Activated T-helper 1 cell treated with anti-CD3 and anti-CD28 coated beads, Interleukin-2, amount 50 U/mL, for 16 hours (primary cell): ENCODE results near the gene TMEM61.

Experiments
- DNase-seq, 2 donors: peaks; one replicate each; pipeline ENCODE4 v3.0.0-alpha.2; 2020; ENCODE audit warnings: low read depth in 1 of 2, low spot score in 1 of 2

Gene TMEM61

DNA sequence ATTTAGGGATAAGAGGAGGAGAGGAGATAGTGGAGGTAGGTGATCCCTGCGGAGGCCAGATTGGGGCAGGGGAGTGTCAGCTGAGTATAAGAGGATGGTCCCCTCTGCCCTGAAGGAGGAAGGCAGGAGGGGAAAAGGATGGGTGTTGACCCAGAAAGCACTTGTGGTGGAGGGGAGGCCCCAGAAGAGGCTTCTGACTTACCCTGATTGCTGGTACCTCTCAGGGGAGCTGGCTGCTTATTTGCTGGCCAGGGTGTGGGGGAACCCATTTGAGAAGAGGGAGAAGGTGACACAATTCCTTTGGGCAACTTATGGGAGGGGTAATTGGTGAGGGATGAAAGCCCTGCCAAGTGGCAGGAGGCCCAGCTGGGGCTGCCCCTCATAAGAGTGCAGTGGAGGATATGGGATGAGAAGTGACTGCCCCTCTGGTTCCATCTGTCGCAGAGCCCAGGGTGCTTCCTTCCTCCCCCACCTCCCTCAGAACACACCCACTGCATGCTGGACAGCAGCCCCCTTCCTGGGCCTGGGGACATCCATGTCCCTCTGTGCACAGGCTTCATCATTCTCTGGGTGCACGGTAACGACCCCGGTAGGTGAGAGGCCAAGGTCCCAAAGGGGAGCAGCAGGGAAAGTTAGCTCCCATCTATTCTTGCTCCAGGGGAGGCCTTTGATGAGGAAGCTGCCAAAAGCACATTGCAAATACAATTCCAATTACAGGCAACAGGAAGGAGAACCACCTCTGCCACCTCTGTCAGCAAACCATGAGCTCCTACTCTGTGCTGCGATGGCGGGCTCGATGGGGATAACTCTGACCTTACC, 57.5 kb downstream of the TMEM61 start:
- DNase-seq, result no peak

- no peak for DNase-seq
Observed at GRCh38 chr1:55038552-55038838, 58.1 kb downstream of the TMEM61 start.

DNA sequence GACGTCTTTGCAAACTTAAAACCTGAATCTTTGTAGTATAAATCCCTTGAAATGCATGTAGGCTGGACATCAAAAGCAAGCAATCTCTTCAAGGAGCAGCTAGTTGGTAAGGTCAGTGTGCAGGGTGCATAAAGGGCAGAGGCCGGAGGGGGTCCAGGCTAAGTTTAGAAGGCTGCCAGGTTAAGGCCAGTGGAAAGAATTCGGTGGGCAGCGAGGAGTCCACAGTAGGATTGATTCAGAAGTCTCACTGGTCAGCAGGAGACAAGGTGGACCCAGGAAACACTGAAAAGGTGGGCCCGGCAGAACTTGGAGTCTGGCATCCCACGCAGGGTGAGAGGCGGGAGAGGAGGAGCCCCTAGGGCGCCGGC, 58.5 kb downstream of the TMEM61 start:
- no peak for DNase-seq

DNA sequence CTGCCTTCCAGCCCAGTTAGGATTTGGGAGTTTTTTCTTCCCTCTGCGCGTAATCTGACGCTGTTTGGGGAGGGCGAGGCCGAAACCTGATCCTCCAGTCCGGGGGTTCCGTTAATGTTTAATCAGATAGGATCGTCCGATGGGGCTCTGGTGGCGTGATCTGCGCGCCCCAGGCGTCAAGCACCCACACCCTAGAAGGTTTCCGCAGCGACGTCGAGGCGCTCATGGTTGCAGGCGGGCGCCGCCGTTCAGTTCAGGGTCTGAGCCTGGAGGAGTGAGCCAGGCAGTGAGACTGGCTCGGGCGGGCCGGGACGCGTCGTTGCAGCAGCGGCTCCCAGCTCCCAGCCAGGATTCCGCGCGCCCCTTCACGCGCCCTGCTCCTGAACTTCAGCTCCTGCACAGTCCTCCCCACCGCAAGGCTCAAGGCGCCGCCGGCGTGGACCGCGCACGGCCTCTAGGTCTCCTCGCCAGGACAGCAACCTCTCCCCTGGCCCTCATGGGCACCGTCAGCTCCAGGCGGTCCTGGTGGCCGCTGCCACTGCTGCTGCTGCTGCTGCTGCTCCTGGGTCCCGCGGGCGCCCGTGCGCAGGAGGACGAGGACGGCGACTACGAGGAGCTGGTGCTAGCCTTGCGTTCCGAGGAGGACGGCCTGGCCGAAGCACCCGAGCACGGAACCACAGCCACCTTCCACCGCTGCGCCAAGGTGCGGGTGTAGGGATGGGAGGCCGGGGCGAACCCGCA, 59.1 kb downstream of the TMEM61 start, which contains the start of gene PCSK9:
Gene PCSK9 (plus strand): TSS at position 207 of the 741 bp plus-strand sequence. CDS start 290 bp downstream, at position 497.
- no peak for DNase-seq

- no peak for DNase-seq
Observed at GRCh38 chr1:55040083-55040932, 59.9 kb downstream of the TMEM61 start.

- no peak for DNase-seq
Observed at GRCh38 chr1:55040933-55041494, 60.6 kb downstream of the TMEM61 start.

GRCh38 chr1:55041613-55042012, 61.2 kb downstream of the TMEM61 start:
- no peak for DNase-seq
